SH-SY5Y (cell line): Measurements from ENCODE around the gene UBAC2.

Experiments
- GATA2 ChIP-seq: IDR thresholded peaks from 2 replicates; pipeline ENCODE4 v1.6.1; 2011; ENCODE audit warnings: mild to moderate bottlenecking, low read depth, low read length
- GATA3 ChIP-seq: IDR thresholded peaks from 2 replicates; pipeline ENCODE4 v1.6.1; 2011; ENCODE audit warnings: low read depth, mild to moderate bottlenecking, low read length, moderate library complexity

DNA sequence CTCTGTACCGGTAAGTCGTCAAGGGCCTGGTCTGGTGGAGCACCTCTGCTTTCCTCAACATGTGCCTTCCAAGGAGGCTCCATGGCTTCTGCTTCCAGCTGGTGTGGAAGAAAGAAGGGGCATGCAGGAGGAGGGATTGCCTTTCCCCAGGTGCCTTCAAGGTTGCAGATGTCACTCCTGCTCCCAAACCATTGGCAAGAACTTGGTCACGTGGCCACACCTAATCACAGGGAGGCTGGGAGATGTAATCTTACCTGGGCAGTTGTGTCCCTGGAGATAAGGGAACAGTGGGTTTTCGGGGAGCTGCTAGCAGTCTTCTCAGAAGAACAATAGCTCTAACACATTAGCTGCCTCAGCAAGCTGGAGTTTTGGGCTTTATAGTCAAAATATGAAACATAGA lies 67.3 kb downstream of the UBAC2 start:
- TF ChIP-seq GATA3 (no peak), GATA2 (no peak)
